Epithelial cell of proximal tubule (primary cell): ENCODE measurements around the gene DNLZ. TPM values are rescaled to one million over a fixed set of nuclear protein-coding genes. Genes with fewer than 3 reads are reported as not detected.

Source experiments
- DNase-seq: peaks from one replicate; pipeline ENCODE4 v3.0.0-alpha.2; 2011; ENCODE audit warnings: low read depth
- H3K4me3 ChIP-seq: 2 replicates; pipeline ENCODE4 v1.5.1; 2011; ENCODE audit warnings: low read depth, mild to moderate bottlenecking, low read length
- CTCF ChIP-seq: conservative IDR thresholded peaks from 2 replicates; pipeline ENCODE4 v1.5.1; 2012; ENCODE audit warnings: low read depth, mild to moderate bottlenecking, low read length
- total RNA-seq: library from RNA; depleted of rRNA; stranded (reverse); fragments of >200 nt; gene quantifications from 2 replicates; pipeline ENCODE4 v1.2.3, GENCODE V29; 2015

Gene DNLZ
- total RNA-seq, 1 donor from 2014 or later: 67.2 TPM

- H3K4me3 ChIP-seq: no peak overlapping the region
- no peak for TF ChIP-seq CTCF
- DNase-seq: no peak
These were observed 1.6 kb upstream of the DNLZ start for GRCh38 chr9:136364942-136365774.

- DNase-seq: no peak
- TF ChIP-seq CTCF: no peak
- H3K4me3 ChIP-seq: peak overlapping the region; percentile 23
These were observed 605 bp upstream of the DNLZ start for GRCh38 chr9:136363949-136364748.

GRCh38 chr9:136362450-136362784, 1.1 kb downstream of the DNLZ start:
- no peak overlapping the region for H3K4me3 ChIP-seq

GRCh38 chr9:136361754-136362449, 1.6 kb downstream of the DNLZ start:
- H3K4me3 ChIP-seq: no peak overlapping the region
- DNase-seq: no peak
- no peak for TF ChIP-seq CTCF

More at GRCh38 chr9:136362450-136362784, 1.1 kb downstream of the DNLZ start:
- TF ChIP-seq CTCF: no peak
- no peak for DNase-seq

GRCh38 chr9:136361047-136361753, 2.3 kb downstream of the DNLZ start:
- H3K4me3 ChIP-seq: no peak overlapping the region
- DNase-seq: no peak
- TF ChIP-seq CTCF: no peak

- TF ChIP-seq CTCF: no peak
- no peak overlapping the region for H3K4me3 ChIP-seq
- DNase-seq: no peak
These were observed 3.5 kb downstream of the DNLZ start for GRCh38 chr9:136359774-136360718.
